ENCODE measurements around the gene CLASRP. TPM values are rescaled to one million over a fixed set of nuclear protein-coding genes. Genes with fewer than 3 reads are reported as not detected.
"Not testable (repeated sequence)": the region's sequence is repeated elsewhere in the genome, so short reads cannot be mapped to it uniquely, and the experiment has no call there.

Gene CLASRP
- total RNA-seq, 2 experiments from 2014 or later: 84.3 to 88.0 TPM

GRCh38 chr19:45107621-45108150, 68.8 kb downstream of the CLASRP start:
- H3K4me3 Mint-ChIP-seq: no peak overlapping the region
- ChIA-PET POLR2A (no interaction called here), CTCF (interaction anchor here (1.2 kb wide), 1 partner anchor 48 kb away, joined by 4 read pairs; no protein-coding TSS in a partner anchor)
- H3K27me3 Mint-ChIP-seq: no peaks in the 10 kb centered on the region
- H3K4me1 Mint-ChIP-seq: peaks cover 31% of the 10 kb centered on the region
- H3K36me3 Mint-ChIP-seq (ENCODE audit: low read depth): no peaks in the 10 kb centered on the region
- H3K9me3 Mint-ChIP-seq: no peaks in the 10 kb centered on the region
- DNase-seq: no peak
- no peak overlapping the region for H3K27ac Mint-ChIP-seq

GRCh38 chr19:45110851-45111266, 72.0 kb downstream of the CLASRP start:
- Mint-ChIP-seq H3K36me3 (ENCODE audit: low read depth) (no peaks in the 10 kb centered on the region), H3K4me3 (no peak overlapping the region), H3K27me3 (no peaks in the 10 kb centered on the region), H3K27ac (no peak overlapping the region), H3K4me1 (peaks cover 11% of the 10 kb centered on the region), H3K9me3 (no peaks in the 10 kb centered on the region)
- ChIA-PET CTCF (interaction anchor here (1.2 kb wide), 1 partner anchor 15 kb away, joined by 4 read pairs; no protein-coding TSS in a partner anchor), POLR2A (no interaction called here)
- no peak for DNase-seq

- no peaks in the 10 kb centered on the region for H3K36me3 Mint-ChIP-seq (ENCODE audit: low read depth)
- DNase-seq: no peak
- H3K4me3 Mint-ChIP-seq: no peak overlapping the region
- POLR2A ChIA-PET: interaction anchor here (1.3 kb wide), 2 partner anchors 11 to 20 kb away, joined by 3 to 6 read pairs; partner anchors contain the start of gene PPP1R37
- H3K27me3 Mint-ChIP-seq: no peaks in the 10 kb centered on the region
- H3K27ac Mint-ChIP-seq: no peak overlapping the region
- CTCF ChIA-PET: no interaction called here
- H3K4me1 Mint-ChIP-seq: peaks cover 25% of the 10 kb centered on the region
- H3K9me3 Mint-ChIP-seq: no peaks in the 10 kb centered on the region
Observed at GRCh38 chr19:45112111-45112827, 73.4 kb downstream of the CLASRP start.

- Mint-ChIP-seq H3K4me3 (no peak overlapping the region), H3K27ac (no peak overlapping the region), H3K4me1 (peaks cover 27% of the 10 kb centered on the region), H3K9me3 (no peaks in the 10 kb centered on the region), H3K36me3 (ENCODE audit: low read depth) (no peaks in the 10 kb centered on the region), H3K27me3 (no peaks in the 10 kb centered on the region)
- ChIA-PET POLR2A (interaction anchor here (1.0 to 1.3 kb wide), 2 partner anchors 21 to 35 kb away, joined by 3 to 6 read pairs; partner anchors contain the start of genes GEMIN7 and PPP1R37), CTCF (interaction anchor here (0.5 to 1.4 kb wide), 2 partner anchors 21 to 1459 kb away, joined by 3 to 4 read pairs; no protein-coding TSS in a partner anchor)
- DNase-seq: no peak
Observed at GRCh38 chr19:45113628-45114027, 74.8 kb downstream of the CLASRP start.

GRCh38 chr19:45114116-45114515, 75.3 kb downstream of the CLASRP start:
- H3K27ac Mint-ChIP-seq: no peak overlapping the region
- no peaks in the 10 kb centered on the region for H3K27me3 Mint-ChIP-seq
- no peak overlapping the region for H3K4me3 Mint-ChIP-seq
- DNase-seq: no peak
- peaks cover 29% of the 10 kb centered on the region for H3K4me1 Mint-ChIP-seq
- POLR2A ChIA-PET: interaction anchor here (1.0 kb wide), 1 partner anchor 35 kb away, joined by 3 read pairs; the partner anchor contains the start of gene GEMIN7
- CTCF ChIA-PET: interaction anchor here (1.4 kb wide), 1 partner anchor 22 kb away, joined by 3 read pairs; no protein-coding TSS in a partner anchor
- H3K36me3 Mint-ChIP-seq (ENCODE audit: low read depth): no peaks in the 10 kb centered on the region
- H3K9me3 Mint-ChIP-seq: no peaks in the 10 kb centered on the region

- ChIA-PET POLR2A (interaction anchor here (2.7 kb wide), 1 partner anchor 24 kb away, joined by 10 read pairs; the partner anchor contains the start of gene PPP1R37), CTCF (no interaction called here)
- peaks cover 32% of the 10 kb centered on the region for H3K4me1 Mint-ChIP-seq
Observed at GRCh38 chr19:45115809-45116615, 77.2 kb downstream of the CLASRP start.

GRCh38 chr19:45117167-45117594, 78.3 kb downstream of the CLASRP start:
- ChIA-PET POLR2A (interaction anchor here (1.2 to 2.7 kb wide), 2 partner anchors 14 to 25 kb away, joined by 3 to 10 read pairs; partner anchors contain the start of gene PPP1R37), CTCF (interaction anchor here (1.6 kb wide), 1 partner anchor 9 kb away, joined by 11 read pairs; no protein-coding TSS in a partner anchor)
- H3K36me3 Mint-ChIP-seq (ENCODE audit: low read depth): no peaks in the 10 kb centered on the region
- H3K4me1 Mint-ChIP-seq: peaks cover 43% of the 10 kb centered on the region
- DNase-seq: peak; percentile 39
- peak overlapping the region; percentile 52 for H3K27ac Mint-ChIP-seq
- no peaks in the 10 kb centered on the region for H3K9me3 Mint-ChIP-seq
- H3K27me3 Mint-ChIP-seq: no peaks in the 10 kb centered on the region
- no peak overlapping the region for H3K4me3 Mint-ChIP-seq

More at GRCh38 chr19:45115809-45116615, 77.2 kb downstream of the CLASRP start:
- H3K27ac Mint-ChIP-seq: no peak overlapping the region
- H3K36me3 Mint-ChIP-seq (ENCODE audit: low read depth): no peaks in the 10 kb centered on the region
- no peak for DNase-seq
- H3K9me3 Mint-ChIP-seq: no peaks in the 10 kb centered on the region
- no peaks in the 10 kb centered on the region for H3K27me3 Mint-ChIP-seq
- H3K4me3 Mint-ChIP-seq: no peak overlapping the region

GRCh38 chr19:45117671-45118070, 78.8 kb downstream of the CLASRP start:
- Mint-ChIP-seq H3K27ac (no peak overlapping the region), H3K4me3 (no peak overlapping the region), H3K4me1 (peaks cover 47% of the 10 kb centered on the region), H3K27me3 (no peaks in the 10 kb centered on the region), H3K36me3 (ENCODE audit: low read depth) (no peaks in the 10 kb centered on the region), H3K9me3 (no peaks in the 10 kb centered on the region)
- ChIA-PET POLR2A (interaction anchor here (1.2 to 2.7 kb wide), 2 partner anchors 15 to 25 kb away, joined by 3 to 10 read pairs; partner anchors contain the start of gene PPP1R37), CTCF (interaction anchor here (1.6 kb wide), 1 partner anchor 8 kb away, joined by 11 read pairs; no protein-coding TSS in a partner anchor)
- DNase-seq: no peak

- Mint-ChIP-seq H3K4me1 (peaks cover 47% of the 10 kb centered on the region), H3K9me3 (no peaks in the 10 kb centered on the region), H3K27ac (no peak overlapping the region), H3K27me3 (no peaks in the 10 kb centered on the region), H3K36me3 (ENCODE audit: low read depth) (no peaks in the 10 kb centered on the region), H3K4me3 (no peak overlapping the region)
- no peak for DNase-seq
- ChIA-PET CTCF (interaction anchor here (1.6 kb wide), 1 partner anchor 8 kb away, joined by 11 read pairs; no protein-coding TSS in a partner anchor), POLR2A (interaction anchor here (2.7 kb wide), 1 partner anchor 26 kb away, joined by 10 read pairs; the partner anchor contains the start of gene PPP1R37)
Observed at GRCh38 chr19:45118106-45118505, 79.3 kb downstream of the CLASRP start.

GRCh38 chr19:45118591-45119355, 79.9 kb downstream of the CLASRP start:
- CTCF ChIA-PET; H3K27ac Mint-ChIP-seq; H3K36me3 Mint-ChIP-seq (ENCODE audit: low read depth); H3K4me3 Mint-ChIP-seq; H3K9me3 Mint-ChIP-seq; DNase-seq; H3K27me3 Mint-ChIP-seq: not testable (repeated sequence)
- H3K4me1 Mint-ChIP-seq: peaks cover 47% of the 10 kb centered on the region
- POLR2A ChIA-PET: interaction anchor here (2.7 kb wide), 1 partner anchor 26 kb away, joined by 10 read pairs; the partner anchor contains the start of gene PPP1R37

- CTCF ChIA-PET: interaction anchor here (0.7 kb wide), 1 partner anchor 395 kb away, joined by 3 read pairs; no protein-coding TSS in a partner anchor
- Mint-ChIP-seq H3K4me3 (no peak overlapping the region), H3K9me3 (no peaks in the 10 kb centered on the region), H3K27me3 (no peaks in the 10 kb centered on the region), H3K36me3 (ENCODE audit: low read depth) (no peaks in the 10 kb centered on the region), H3K27ac (no peak overlapping the region), H3K4me1 (peaks cover 47% of the 10 kb centered on the region)
- POLR2A ChIA-PET: no interaction called here
- no peak for DNase-seq
Observed at GRCh38 chr19:45119582-45119981, 80.7 kb downstream of the CLASRP start.
